SK-N-SH (cell line): ENCODE measurements around the gene KIFAP3.

Experiments
- MXI1 ChIP-seq: IDR thresholded peaks from 2 replicates; pipeline ENCODE4 v1.6.1; 2012; ENCODE audit warnings: mild to moderate bottlenecking, low read depth, low read length, improper control_type of control experiment
- REST ChIP-seq: IDR thresholded peaks from 2 replicates; pipeline ENCODE4 v1.6.1; 2012; ENCODE audit warnings: mild to moderate bottlenecking, low read depth, low read length, moderate library complexity

DNA sequence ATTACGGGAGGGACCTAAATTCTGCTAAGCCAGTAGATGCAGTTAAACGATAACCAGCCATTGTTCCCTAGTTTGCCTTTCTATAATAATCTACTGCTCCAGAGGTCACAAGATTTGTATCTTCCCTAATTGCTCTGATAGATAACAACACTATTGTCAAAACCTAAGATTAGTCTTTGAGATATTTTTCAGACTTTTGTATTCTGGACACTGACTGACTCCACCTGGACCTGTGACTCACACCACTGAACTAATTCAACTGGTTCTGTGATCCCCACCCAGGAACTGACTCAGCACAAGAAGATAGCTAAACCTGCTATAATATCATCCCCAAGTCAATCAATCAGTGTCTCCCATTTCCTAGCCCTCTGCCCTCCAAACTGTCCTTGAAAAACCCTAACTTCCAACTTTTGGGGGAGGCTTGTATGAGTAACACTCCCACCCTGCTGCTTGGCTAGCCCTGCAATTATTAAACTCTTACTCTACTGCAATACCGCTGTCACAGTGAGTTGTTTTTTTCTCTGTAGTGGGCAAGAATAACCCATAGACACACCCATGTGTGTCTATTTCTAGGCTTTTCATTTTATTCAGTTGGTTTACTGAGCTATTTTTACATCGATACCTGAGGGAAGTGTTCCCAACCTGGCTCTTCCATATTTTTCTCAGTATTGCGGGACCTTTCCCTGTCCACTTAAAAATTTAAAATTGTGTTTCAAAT is 11.2 kb downstream of the KIFAP3 start:
- TF ChIP-seq MXI1 (no peak), REST (no peak)
